IPS-NIHi11 (cell line): ENCODE measurements around the gene SC5D.

ENCODE experiments used
- DNase-seq: peaks from one replicate; pipeline ENCODE4 v3.0.0; 2012; ENCODE audit warnings: mixed read lengths, low spot score

Gene SC5D

GRCh38 chr11:121328967-121329679 is 36.6 kb downstream of the SC5D start:
- no peak for DNase-seq

- no peak for DNase-seq
Measured at GRCh38 chr11:121329781-121330395, 37.3 kb downstream of the SC5D start.

GRCh38 chr11:121330614-121331435 is 38.3 kb downstream of the SC5D start:
- no peak for DNase-seq

GRCh38 chr11:121334973-121335710 is 42.6 kb downstream of the SC5D start:
- DNase-seq = no peak

GRCh38 chr11:121336279-121336937 is 43.8 kb downstream of the SC5D start:
- DNase-seq = no peak

GRCh38 chr11:121337078-121337477 is 44.5 kb downstream of the SC5D start:
- DNase-seq = no peak

GRCh38 chr11:121337740-121338272 is 45.2 kb downstream of the SC5D start:
- DNase-seq = no peak

GRCh38 chr11:121338536-121338935 is 46.0 kb downstream of the SC5D start:
- DNase-seq = no peak

- DNase-seq = no peak
Measured at GRCh38 chr11:121340032-121340580, 47.5 kb downstream of the SC5D start.

GRCh38 chr11:121341609-121342008 is 49.0 kb downstream of the SC5D start:
- no peak for DNase-seq

GRCh38 chr11:121344824-121345223 is 52.3 kb downstream of the SC5D start:
- DNase-seq = no peak

GRCh38 chr11:121347094-121347493 is 54.5 kb downstream of the SC5D start:
- DNase-seq = no peak

- DNase-seq = no peak
Measured at GRCh38 chr11:121347813-121348212, 55.2 kb downstream of the SC5D start.

GRCh38 chr11:121348220-121348875 is 55.8 kb downstream of the SC5D start:
- DNase-seq = no peak

GRCh38 chr11:121349790-121350189 is 57.2 kb downstream of the SC5D start:
- no peak for DNase-seq

- no peak for DNase-seq
Measured at GRCh38 chr11:121350314-121351082, 57.9 kb downstream of the SC5D start.

- no peak for DNase-seq
Measured at GRCh38 chr11:121351083-121351630, 58.6 kb downstream of the SC5D start.

- DNase-seq = no peak
Measured at GRCh38 chr11:121352251-121352891, 59.8 kb downstream of the SC5D start.

- DNase-seq = no peak
Measured at GRCh38 chr11:121354192-121354591, 61.6 kb downstream of the SC5D start.
